Esophagus (tissue), 2 donors: ENCODE measurements around the gene FOXA2. TPM values are rescaled to one million over a fixed set of nuclear protein-coding genes. Genes with fewer than 3 reads are reported as not detected.
"Not testable (repeated sequence)": the region's sequence is repeated elsewhere in the genome, so short reads cannot be mapped to it uniquely, and the experiment has no call there.

Experiments
- H3K27ac ChIP-seq, 2 donors: one replicate each; pipeline ENCODE4 v1.5.1; 2013; ENCODE audit warnings: low read depth in 2 of 2, mild to moderate bottlenecking in 2 of 2, inconsistent platforms in 1 of 2, low read length in 1 of 2, moderate library complexity in 1 of 2
- H3K27me3 ChIP-seq, 2 donors: one replicate each; pipeline ENCODE4 v1.6.1; 2013; ENCODE audit warnings: low read length in 2 of 2, control low read depth in 1 of 2, mild to moderate bottlenecking in 1 of 2; ENCODE audit not compliant: insufficient read depth in 2 of 2, control insufficient read depth in 1 of 2
- H3K36me3 ChIP-seq, 2 donors: one replicate each; pipeline ENCODE4 v1.6.1; 2013; ENCODE audit warnings: low read length in 1 of 2; ENCODE audit not compliant: control insufficient read depth in 2 of 2, insufficient read depth in 2 of 2
- H3K4me1 ChIP-seq, 2 donors: one replicate each; pipeline ENCODE4 v1.6.1; 2013; ENCODE audit warnings: low read length in 1 of 2; ENCODE audit not compliant: control insufficient read depth in 2 of 2, insufficient read depth in 2 of 2
- H3K4me3 ChIP-seq, 2 donors: one replicate each; pipeline ENCODE4 v1.5.1; 2013; ENCODE audit warnings: low read length in 2 of 2, mild to moderate bottlenecking in 2 of 2, low read depth in 1 of 2, moderate library complexity in 1 of 2
- H3K9me3 ChIP-seq, 2 donors: one replicate each; pipeline ENCODE4 v1.6.1; 2013; ENCODE audit warnings: mild to moderate bottlenecking in 2 of 2, low read depth in 1 of 2, low read length in 1 of 2, moderate library complexity in 1 of 2; ENCODE audit not compliant: control insufficient read depth in 2 of 2, insufficient read depth in 1 of 2
- WGBS, 2 donors: extraction: QIAGEN DNeasy Blood & Tissue Kit; methylation state at CpG; one replicate each; pipeline ENCODE4 v1.1.7; 2013; 5-methylcytosine and 5-hydroxymethylcytosine counted together
- polyA plus RNA-seq, 2 donors: library from polyadenylated mRNA; stranded (reverse); fragments of 200-250 nt; gene quantifications; one replicate each; pipeline ENCODE4 v1.2.3, GENCODE V29; 2013
- donor health status: healthy with polysubstance abuse.
- donor health status: Bipolar disorder and iron deficiency.

The FOXA2 gene
- polyA plus RNA-seq, 2 donors: 0.01 TPM; not detected in 1

DNA sequence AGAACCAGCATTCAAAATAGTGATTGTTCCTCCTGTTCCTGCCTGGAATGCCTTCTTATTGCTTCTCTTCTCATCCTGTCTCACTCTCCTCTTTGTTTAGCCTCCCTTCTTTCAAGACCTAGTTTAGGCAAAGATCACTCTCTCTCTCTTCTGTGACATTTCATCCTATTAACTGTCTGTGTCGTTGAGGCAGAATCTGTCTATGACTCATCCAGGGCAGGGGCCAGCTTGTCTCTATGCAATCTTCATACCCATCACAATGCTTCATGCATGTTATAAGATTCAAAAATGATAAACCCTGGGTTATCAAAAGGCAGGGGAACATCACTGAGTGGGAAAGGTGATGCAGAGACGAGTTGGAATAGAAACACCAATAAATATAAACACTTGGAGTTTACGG is 32.2 kb upstream of the FOXA2 start:
- 47 to 61% methylated on average over 3 of the region's 3 CpGs for WGBS, 2 donors
- no peak overlapping the region for H3K27ac ChIP-seq

DNA sequence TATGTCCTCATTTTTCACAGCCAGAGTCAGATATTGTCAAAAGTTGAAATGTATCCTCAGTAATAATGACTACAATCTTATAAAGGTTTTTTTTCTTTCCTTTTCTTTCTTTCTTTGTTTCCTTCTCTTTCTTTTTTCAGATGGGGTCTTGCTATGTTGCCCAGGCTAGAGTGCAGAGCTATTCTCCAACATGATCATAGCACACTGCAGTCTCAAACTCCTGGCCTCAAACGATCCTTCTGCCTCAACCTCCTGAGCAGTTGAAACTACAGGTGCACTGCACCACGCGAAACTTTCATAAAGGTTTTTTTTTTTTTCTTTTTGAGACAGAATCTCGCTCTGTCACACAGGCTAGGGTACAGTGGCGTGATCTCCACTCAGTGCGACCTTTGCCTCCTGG is 31.1 kb upstream of the FOXA2 start:
- Histone ChIP-seq H3K4me3 (no peak overlapping the region), H3K27ac (no peak overlapping the region), H3K36me3 (no peaks in the 10 kb centered on the region), H3K27me3 (no peaks in the 10 kb centered on the region), H3K4me1 (no peaks in the 10 kb centered on the region), H3K9me3 (no peaks in the 10 kb centered on the region)
- 65 to 76% methylated on average over 6 of the region's 6 CpGs for WGBS, 2 donors

More for the DNA sequence above, 32.2 kb upstream of the FOXA2 start:
- H3K27me3 ChIP-seq: no peaks in the 10 kb centered on the region
- H3K4me3 ChIP-seq: no peak overlapping the region
- H3K9me3 ChIP-seq: no peaks in the 10 kb centered on the region
- no peaks in the 10 kb centered on the region for H3K4me1 ChIP-seq
- no peaks in the 10 kb centered on the region for H3K36me3 ChIP-seq

DNA sequence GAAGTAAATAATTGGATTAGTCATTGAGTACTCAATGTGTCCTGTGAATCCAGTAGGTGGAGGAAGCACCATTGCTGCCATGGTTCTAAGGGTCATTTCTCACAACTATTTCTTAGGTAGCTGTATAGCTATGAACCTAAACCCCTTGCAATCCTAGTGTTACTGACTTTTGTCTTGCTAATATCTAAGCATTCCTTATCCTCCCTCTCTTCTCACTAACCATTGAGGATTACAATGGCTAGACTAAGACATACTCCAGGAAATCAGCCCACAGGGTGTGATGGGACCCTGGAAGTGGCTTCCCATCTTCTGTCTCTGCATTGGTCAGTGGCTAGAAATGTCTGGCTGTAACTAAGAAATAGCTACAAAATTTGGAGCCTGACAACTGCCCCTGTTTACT is 27.3 kb upstream of the FOXA2 start:
- H3K4me3 ChIP-seq: no peak overlapping the region
- no peaks in the 10 kb centered on the region for H3K27me3 ChIP-seq
- H3K27ac ChIP-seq: no peak overlapping the region

DNA sequence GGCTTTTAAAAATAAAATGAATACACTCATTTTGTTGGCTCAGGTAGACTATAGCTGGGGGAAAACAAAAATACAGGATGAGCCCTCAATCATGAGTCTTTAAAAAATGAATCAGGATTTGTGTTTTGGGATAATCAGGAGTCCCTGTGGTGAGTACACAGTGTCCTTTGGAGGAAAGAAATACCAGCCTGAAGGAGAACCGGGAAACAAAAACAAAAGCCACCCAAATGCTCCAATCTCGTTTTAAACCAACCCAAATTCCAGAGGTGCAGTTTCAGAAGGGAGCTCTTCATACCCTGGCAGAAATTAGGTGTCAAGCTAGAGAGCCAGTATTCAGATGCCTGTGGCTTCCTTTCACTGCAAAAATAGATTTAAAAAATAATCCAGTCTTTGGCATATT is 23.3 kb upstream of the FOXA2 start:
- no peak overlapping the region for H3K4me3 ChIP-seq
- H3K27me3 ChIP-seq: no peaks in the 10 kb centered on the region
- no peaks in the 10 kb centered on the region for H3K36me3 ChIP-seq
- H3K4me1 ChIP-seq: no peaks in the 10 kb centered on the region
- H3K9me3 ChIP-seq: no peaks in the 10 kb centered on the region
- no peak overlapping the region for H3K27ac ChIP-seq
- 16 to 34% methylated on average over 2 of the region's 2 CpGs for WGBS, 2 donors

More for the DNA sequence above, 27.3 kb upstream of the FOXA2 start:
- Histone ChIP-seq H3K9me3 (no peaks in the 10 kb centered on the region), H3K4me1 (no peaks in the 10 kb centered on the region), H3K36me3 (no peaks in the 10 kb centered on the region)

DNA sequence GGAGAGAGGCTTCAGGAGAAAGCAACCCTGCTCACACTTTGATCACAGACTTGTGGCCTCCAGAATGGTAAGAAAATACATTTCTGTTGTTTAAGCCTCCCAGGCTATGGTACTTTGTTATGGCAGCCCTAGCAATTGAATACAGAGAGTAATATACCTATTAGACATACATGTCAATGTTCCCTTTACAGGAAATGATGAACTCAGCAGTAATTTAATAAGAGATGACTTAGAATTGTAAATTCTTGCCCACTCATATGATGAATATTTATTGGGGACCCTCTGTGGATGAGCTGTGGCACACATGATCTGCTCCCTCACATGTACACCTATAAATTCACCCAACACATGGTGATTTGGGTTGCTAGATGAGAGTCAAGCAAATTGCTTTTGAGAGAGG is 20.4 kb upstream of the FOXA2 start:
- Histone ChIP-seq H3K9me3 (no peaks in the 10 kb centered on the region), H3K4me1 (no peaks in the 10 kb centered on the region), H3K36me3 (no peaks in the 10 kb centered on the region), H3K27ac (no peak overlapping the region), H3K4me3 (no peak overlapping the region), H3K27me3 (no peaks in the 10 kb centered on the region)

DNA sequence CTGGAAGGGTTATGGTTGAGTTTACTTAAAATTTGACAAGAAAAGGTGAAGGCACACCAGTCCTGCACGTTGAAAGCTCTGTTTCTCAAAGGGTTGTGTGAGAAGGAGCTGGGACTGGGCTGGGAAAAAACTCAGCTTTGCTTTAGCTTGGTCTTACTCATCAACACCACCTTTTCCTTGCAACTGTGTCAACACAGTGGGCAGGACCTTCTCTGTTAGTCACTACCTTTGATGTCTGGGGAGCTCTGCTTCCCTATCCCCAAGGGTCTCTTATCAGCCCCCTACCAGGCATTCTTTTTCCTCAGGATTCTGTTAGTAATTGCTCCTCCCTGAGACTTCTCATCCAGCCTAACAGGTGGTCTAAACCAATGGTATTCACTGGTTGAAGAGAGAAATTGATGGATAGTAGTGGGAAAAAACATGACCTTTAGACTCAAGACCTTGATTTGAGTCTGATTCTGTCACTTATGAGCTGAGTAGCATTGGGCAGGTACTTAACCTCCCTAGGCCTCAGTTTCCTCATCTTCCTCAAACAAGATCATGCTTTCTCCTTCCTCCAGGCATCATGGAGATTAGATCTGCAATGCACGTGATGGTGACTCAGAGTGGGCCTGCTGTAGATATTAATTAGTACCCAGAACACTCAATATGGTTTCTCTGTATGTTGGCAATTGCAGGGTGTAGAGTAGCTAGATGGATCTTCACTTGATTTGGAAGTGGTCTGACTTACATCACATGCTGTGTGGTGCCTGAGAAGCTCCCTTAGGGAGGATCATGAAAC is 17.2 kb upstream of the FOXA2 start:
- Histone ChIP-seq H3K27me3 (no peaks in the 10 kb centered on the region), H3K4me3 (no peak overlapping the region)

DNA sequence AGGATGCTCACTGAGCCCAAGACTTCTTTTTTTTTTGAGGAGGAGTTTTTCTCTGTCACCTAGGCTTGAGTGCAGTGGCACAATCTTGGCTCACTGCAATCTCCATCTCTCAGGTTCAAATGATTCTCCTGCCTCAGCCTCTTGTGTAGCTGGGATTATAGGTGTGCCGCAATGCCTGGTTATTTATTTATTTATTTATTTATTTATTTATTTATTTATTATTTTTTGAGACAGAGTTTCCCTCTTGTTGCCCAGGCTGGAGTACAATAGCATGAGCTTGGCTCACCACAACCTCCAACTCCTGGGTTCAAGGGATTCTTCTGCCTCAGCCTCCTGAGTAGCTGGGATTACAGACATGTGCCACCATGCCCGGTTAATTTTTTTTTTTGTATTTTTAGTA is 14.9 kb upstream of the FOXA2 start:
- not testable (repeated sequence) for H3K4me1 ChIP-seq, H3K36me3 ChIP-seq, H3K4me3 ChIP-seq, H3K9me3 ChIP-seq, H3K27me3 ChIP-seq, H3K27ac ChIP-seq
- WGBS, 2 donors: 92 to 97% methylated on average over 2 of the region's 2 CpGs

More for the DNA sequence above, 17.2 kb upstream of the FOXA2 start:
- Histone ChIP-seq H3K9me3 (no peaks in the 10 kb centered on the region), H3K36me3 (no peaks in the 10 kb centered on the region), H3K4me1 (no peaks in the 10 kb centered on the region), H3K27ac (no peak overlapping the region)
- 49 to 60% methylated on average over 2 of the region's 2 CpGs for WGBS, 2 donors

DNA sequence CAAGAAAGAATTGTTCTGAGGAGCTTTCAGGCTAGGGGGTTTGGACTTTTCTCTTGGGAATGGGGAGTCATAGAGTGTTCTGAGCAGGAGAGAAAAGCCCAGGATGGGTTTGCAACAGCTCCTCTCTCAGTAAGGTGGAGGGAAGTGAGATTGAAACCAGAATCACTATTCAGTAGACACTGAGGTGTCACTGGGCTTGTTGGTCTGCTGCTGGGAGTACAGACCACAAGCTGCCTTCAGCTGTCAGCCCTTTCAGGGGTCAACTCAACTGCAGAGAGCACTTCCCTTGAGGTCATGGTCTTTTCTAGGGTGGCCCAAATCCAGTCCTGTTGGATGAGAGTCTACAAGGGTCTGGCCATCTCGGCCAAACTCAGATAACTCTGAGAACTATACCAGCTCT is 12.9 kb upstream of the FOXA2 start:
- Histone ChIP-seq H3K9me3 (no peaks in the 10 kb centered on the region), H3K4me3 (no peak overlapping the region), H3K27ac (no peak overlapping the region), H3K4me1 (no peaks in the 10 kb centered on the region), H3K27me3 (no peaks in the 10 kb centered on the region), H3K36me3 (no peaks in the 10 kb centered on the region)
- 77 to 79% methylated on average over 1 of the region's 1 CpG for WGBS, 2 donors

DNA sequence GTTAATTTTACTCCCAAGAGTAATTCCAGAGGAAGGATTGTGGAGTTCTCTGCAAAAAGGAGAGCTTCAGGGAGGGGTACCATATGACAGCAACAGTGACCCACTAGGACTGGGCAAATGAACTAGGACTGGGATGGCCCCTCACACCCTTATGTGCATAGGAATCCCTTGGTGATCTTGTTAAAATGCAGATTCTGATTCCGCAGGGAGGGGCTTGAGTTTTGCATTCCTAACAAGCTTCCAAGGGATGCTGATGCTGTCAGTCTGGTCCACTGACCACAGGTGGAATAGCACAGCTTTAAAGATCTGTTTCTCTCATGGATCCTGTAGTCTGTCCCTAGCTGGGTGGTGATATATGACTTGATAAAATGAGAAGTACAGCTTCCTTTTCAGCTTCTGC is 6.3 kb upstream of the FOXA2 start:
- WGBS, 2 donors: 41 to 48% methylated on average over 1 of the region's 1 CpG
- H3K27ac ChIP-seq: no peak overlapping the region
- H3K9me3 ChIP-seq: no peaks in the 10 kb centered on the region
- no peaks in the 10 kb centered on the region for H3K36me3 ChIP-seq
- H3K4me1 ChIP-seq: no peaks in the 10 kb centered on the region
- H3K4me3 ChIP-seq: no peak overlapping the region
- peaks cover 12% of the 10 kb centered on the region in 2 donors for H3K27me3 ChIP-seq

DNA sequence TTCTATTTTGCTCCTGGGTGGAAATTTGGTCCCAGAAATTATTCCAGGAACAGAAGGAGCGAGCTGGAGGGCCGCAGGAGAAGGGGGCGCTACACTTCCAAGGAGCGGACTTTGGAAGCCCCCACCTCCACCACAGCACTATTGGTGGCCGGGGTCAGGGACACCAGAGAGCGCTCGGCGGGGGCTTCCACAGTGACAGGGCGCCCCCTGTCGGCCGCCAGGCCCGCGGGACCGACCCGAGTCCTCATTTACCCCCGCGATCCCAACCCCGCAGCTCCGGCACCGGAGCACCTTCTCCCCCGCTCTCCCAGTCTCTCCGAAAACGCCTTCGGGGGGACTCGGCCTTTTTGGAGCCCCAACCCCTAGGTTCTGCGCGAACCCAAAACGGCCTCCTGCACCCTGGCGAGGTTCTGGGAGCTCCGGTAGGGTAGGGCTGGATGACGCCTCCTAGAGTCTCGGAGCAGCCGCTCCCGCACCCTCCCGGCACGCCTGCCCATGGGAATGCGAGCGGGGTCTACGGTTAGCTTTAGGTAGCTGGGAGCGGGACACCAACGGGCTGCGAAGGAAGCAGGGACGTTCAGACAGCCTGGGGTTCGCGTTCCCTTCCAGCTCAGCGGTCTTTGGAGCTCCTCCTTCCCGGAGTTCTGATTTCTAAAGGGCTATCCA is 2.4 kb upstream of the FOXA2 start:
- Histone ChIP-seq H3K4me1 (peaks cover 7 to 12% of the 10 kb centered on the region in 2 donors), H3K4me3 (no peak overlapping the region), H3K27ac (no peak overlapping the region)

More for the DNA sequence above, 2.4 kb upstream of the FOXA2 start:
- Histone ChIP-seq H3K9me3 (peaks cover 0 to 5% of the 10 kb centered on the region in 2 donors), H3K36me3 (no peaks in the 10 kb centered on the region), H3K27me3 (peaks cover 19 to 25% of the 10 kb centered on the region in 2 donors)
- 7 to 11% methylated on average over 47 of the region's 47 CpGs for WGBS, 2 donors
